HS-27A (cell line): Measurements from ENCODE around the gene ZNF385C.
A peak's percentile ranks its signal among the peaks of the same experiment; 100 is the strongest.
"Not testable (repeated sequence)": the region's sequence is repeated elsewhere in the genome, so short reads cannot be mapped to it uniquely, and the experiment has no call there.

ENCODE experiments used
- DNase-seq: peaks from one replicate; pipeline ENCODE4 v3.0.0-alpha.2; 2012; ENCODE audit warnings: low read depth, missing footprints

ZNF385C gene

DNA sequence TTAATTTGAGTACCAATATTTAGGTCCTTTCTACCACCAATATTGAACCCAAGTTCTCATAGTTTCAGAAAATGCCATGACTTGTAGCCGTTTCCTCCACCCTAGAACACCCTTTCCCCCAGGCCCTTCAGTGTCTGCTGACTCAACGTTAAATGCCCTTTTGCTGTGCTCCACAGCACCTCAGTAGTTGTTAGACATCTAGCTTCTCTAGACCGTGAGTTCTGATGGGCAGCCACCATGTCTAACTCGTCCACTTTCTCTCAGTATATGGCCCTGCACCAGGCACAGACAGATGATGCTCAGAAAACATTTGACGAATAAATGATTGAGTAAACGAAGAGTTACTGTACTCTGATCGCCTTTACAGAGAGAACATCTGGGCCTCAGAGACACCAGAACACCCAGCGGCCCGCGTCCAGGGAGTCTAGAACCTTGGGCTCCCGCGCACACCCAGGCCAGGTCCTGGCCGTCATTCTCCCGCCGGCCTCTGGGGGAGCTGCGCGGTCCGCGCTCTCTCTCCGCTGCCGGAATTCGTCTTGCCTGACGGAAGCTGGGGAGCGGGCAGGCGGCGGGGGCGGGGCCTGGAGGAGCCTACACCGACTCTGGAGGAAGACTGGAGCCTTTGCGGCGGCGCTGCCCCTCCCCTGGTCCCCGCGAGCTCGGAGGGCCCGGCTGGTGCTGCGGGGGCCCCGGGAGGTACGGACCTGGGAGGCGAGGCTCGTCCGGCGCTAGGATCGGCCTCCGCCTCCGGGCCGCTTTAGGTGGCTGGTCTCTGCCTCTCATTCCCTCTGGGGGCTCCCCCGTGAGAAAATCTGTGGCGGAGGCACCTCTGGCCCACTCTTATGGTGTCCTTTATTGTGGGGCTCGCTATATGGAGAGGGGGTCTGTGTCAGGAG is 78.5 kb downstream of the ZNF385C start, which contains the start of gene NKIRAS2:
Gene NKIRAS2 (plus strand): TSS at position 582 of the 896 bp plus-strand sequence. CDS start 1,488 bp downstream, outside the sequence.
- DNase-seq = peak; percentile 46

DNA sequence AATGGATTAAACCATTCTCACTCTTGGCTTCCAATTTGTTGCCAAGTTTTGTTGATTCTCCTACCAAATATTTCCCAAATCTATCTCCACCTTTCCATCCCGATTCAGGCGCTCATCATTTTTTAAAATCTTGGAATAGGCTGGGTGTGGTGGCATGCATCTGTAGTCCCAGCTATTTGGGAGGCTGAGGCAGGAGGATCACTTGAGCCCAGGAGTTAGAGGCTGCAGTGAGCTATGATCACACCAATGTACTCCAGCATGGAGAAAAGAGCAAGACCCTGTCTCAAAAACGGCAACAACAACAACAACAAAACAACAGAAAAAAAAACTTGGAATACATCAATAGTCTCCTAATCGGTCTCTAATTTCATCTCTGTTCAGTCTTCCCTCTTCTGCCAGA is 79.3 kb downstream of the ZNF385C start:
- no peak for DNase-seq

DNA sequence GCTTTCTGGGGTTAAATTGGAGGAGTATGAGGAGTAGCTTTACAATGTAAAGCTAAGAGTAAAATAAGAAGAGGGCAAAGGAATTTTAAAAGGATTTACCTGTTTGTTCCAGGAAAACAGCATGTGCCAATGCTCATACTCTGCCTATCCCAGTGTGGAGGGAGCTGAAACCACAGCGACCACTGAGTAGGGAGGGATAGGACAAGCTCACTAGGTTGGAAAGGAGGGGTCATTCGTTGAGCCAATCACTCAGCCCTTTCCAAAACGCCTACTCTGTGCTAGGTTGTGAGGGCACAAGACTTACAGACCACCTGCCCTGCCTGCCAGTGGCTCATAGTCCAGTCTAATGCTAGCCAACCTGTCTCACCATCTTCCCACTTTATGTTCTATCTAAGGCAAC is 79.9 kb downstream of the ZNF385C start:
- no peak for DNase-seq

DNA sequence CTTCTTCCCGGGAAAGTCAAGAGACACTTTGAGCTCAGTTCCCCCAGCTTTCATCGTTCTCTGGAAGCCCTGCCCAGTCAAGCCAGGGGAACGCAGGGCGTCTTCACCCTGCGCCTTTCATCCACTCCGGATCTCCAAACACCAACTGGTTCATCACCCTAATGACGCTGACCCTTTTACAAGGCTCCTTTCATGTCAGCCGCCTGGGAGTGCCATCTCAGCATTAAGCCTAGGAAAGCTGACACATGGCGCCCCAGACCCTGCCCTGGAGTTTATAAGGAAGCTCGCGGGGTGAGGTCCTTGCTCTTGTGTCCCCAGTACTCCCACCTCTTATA is 80.4 kb downstream of the ZNF385C start:
- DNase-seq = no peak

DNA sequence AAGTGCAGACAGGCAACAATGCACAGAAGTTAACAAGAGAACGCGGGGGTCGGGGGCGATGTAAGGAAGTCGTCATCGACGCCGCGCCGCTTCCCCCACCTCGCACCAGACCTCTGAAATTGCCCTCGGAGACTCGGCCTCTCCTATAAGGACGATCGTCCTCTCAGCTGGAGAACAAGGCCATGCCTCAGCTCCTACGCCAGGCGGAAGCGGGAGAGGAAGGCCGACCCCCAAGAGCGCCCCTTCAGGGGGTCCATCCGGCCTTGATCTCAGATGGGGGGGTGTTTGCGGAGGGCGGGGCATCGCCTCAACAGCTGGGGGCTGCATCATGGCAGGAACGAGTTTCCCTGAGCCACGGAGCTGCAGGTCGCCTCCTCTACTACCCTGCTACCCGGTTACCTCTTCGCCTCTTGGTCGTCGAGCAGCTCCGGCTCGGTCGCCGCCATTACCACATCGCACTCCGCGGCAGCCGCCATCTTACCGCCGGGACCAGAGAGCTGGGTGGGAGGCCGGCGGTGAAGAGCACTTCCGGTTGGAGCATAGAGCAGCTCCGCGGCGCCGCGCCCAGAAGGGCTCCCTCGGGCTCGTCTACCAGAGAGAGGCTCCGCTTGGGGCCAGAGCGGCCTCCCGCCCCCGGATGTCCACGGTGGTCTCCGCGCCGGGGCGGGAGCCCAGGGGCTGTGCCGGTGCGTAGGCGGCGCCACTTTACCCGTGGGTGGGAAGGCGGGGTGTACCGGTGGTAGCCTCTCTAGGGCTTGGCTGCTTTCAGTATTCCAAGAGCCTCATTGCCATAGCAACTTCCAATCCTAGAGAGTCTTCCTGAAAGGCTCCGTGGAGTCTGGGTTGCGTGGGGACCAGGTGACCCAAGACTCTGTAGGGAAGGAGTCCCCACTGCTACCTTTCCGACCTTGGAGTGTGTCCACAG is 81.1 kb downstream of the ZNF385C start, which contains the start of gene DNAJC7:
Gene DNAJC7 (minus strand): TSS at position 499 of the 925 bp plus-strand sequence. CDS start 23 bp downstream, at position 476.
- peak; percentile 40 for DNase-seq

DNA sequence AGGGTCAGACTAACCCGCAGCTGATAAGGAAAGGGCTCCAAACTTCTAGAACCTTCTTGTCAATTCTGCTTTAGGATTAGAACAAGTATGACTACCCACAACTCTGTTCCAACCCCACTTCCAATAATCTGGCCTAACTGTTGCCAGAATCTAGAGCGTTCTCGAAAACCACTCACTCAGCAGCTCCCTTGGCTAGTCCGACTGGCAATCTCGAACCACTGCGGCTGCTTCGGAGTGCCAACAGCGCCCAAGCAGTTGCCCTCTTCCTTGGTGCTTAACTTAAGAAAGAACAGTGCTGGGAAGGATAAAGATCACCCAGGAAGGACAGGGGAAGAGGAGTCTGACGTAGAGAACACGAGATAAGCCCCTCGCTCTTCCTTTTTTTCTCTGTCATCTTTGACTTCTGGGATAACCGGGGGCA is 81.9 kb downstream of the ZNF385C start:
- no peak for DNase-seq

DNA sequence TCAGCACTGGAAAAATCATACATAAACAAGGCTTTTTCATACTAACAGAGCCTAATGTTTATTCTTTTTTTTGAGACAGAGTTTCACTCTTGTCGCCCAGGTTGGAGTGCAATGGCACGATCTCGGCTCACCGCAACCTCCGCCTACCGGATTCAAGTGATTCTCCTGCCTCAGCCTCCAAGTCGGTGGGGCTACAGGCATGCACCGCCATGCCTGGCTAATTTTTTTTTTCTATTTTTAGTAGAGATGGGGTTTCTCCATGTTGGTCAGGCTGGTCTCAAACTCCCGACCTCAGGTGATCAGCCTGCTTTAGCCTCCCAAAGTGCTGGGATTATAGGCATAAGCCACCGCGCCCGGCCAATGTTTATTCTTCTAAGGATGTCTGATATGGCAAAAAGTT is 84.5 kb downstream of the ZNF385C start:
- not testable (repeated sequence) for DNase-seq

DNA sequence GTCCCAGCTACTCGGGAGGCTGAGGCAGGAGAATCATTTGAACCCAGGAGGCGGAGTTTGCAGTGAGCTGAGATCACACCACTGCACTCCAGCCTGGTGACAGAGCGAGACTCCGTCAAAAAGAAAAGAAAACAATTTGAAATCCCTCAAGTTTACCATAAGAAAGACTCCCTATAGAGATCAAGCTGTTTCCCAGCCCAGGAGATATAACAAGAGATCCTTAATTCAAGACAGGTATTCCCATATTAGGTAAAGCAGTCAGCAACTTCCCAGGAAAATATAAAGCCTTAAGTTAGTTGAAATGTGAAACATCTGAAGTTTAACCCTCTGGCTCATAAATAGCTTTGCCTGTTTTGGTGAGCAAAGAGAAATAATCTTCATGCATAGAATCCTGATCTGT is 85.9 kb downstream of the ZNF385C start:
- DNase-seq = not testable (repeated sequence)

DNA sequence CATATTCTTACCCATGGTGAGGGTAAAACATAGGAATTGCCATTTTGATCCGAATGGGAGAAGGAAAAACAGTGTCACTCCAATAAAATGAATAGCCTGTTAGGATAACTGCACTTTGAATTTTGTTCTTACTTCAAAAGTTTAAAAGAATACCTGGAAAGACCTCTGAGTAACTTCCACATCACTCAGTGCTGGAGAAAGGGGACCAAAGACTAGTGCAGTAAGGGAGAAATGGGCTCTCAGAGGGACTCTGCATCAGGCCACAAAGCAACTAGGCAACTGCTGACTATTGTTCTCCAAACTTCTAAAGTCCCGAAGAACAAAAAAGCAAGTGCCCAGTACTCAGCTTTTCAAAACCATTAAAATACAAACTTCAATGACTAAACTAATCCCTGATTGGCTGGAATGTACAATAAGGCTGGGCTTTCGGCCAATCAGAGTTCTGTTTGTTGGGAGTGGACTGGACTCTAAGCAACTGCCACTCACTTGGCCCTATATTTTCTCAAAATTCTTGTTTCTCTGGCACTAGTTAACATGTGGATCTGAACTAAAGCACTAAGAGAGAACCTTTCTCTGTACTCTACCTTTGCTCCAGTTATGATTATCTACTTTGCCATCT is 87.3 kb downstream of the ZNF385C start:
- DNase-seq = no peak

DNA sequence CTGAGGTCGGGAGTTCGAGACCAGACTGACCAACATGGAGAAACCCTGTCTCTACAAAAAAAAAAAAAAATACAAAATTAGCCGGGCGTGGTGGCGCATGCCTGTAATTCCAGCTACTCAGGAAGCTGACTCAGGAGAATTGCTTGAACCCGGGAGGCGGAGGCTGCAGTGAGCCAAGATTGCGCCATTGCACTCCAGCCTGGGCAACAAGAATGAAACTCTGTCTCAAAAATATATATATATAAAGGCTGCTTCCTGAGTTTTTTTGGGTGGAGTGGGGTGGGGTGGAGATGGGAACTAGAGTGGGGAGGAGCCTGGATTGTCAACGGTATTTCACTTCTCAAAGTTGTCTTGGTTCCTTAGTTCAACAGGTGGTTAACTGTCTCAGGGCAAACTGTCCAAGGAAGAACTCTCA is 88.0 kb downstream of the ZNF385C start:
- DNase-seq = not testable (repeated sequence)

DNA sequence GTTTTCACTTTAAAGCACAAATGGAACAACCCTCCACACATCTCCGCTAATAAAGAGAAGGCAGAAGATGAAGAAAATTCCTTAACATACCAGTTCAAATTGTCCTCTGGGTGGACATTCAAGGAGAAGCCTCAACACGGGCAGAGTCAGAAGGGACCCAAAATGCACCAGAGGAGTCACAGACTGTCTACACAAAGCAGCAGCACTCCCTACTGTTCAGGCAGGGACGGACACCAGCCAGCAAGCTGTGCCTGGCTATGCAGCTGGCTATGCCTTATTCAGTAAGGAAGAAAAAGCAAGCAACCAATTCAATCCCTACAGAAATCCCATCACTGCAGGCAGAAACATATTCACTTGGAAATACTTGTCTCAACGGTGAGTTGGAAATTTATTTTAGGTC is 89.1 kb downstream of the ZNF385C start:
- DNase-seq = no peak

DNA sequence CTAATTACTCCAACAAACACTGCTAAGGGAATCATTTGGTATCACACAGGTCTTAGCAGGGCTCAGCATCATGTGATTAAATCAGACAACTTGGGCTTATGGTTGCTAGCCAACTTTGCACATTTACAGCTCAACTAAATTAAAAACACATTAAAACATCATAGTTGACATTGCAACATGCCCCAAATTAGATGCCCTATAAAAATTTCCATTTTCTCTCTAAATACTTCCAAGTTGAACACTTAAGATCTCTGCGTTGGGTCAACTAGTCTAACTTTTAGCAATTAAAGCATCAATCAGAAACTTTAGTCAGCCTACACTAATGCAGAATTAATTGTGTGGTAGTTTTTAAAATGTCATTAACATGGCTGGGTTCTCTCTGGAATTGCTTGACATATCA is 93.1 kb downstream of the ZNF385C start:
- DNase-seq = no peak

DNA sequence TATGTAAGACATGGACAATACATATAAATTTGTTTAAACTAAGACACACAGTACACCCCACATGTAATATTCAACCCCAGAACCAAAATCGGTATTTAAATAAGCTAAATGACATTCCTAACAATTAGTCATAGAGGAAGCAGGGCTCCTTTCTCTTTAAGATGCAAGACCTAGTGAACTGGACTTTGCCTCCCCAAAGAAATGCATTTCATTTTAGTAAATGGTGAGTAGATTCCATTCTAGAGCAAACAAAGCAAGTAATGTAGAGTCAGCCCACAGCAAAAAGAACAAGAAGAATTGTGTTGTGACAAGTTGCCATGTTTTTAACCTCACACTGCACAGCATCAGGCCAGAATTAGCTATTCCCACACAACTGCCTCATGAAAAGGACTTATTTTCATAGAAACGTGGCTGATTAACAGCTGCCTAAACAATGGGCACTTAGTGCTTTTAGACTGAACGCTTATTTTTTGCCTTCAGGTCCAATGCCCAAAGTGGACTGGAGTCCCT is 95.4 kb downstream of the ZNF385C start:
- no peak for DNase-seq

DNA sequence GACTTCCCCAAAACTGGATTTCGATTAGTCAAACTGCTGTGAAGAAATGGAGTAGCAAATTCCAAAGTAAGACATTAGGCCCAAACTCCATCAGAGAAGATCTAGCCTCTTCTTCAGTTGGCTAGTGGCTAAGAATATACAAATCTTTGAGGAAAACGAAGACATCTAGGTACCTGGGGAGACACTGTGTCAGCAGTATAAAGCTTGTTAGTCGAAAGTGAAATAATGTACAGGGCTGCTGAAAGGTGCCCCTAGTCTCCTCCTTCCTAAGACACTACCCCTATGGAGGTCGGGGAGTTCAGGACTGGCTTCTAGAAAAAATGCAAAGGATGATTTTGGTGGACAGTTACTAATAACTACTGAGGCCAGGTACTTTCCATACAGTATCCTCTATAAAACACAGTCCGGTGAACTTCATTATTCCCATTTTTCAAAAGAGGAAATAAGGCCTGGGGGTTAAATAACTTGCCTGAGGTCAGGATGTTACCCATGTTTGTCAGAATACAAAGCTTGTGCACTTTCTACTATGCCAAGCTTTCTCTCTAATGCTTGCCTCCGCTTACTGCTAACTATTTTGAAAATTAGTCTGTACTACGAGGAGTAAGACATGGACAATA is 96.0 kb downstream of the ZNF385C start:
- DNase-seq = no peak

DNA sequence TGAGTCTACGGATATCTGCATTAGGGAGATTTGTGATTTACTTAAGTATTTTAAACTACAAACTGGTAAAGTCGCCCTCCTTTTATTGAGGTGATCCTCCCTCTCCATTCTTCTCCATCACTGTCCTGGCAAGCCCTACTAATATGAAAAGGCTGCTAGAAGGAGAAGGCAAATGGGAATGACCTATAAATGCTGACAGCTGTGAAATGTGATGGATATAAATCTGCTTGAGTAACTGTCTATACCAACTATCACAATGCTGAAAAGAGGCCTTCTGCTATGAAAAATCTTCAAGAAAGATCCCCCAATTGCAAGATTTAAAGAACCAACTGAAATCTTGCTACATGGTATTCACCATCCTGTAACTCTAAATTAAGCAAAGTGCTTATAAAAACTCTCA is 96.5 kb downstream of the ZNF385C start:
- no peak for DNase-seq

DNA sequence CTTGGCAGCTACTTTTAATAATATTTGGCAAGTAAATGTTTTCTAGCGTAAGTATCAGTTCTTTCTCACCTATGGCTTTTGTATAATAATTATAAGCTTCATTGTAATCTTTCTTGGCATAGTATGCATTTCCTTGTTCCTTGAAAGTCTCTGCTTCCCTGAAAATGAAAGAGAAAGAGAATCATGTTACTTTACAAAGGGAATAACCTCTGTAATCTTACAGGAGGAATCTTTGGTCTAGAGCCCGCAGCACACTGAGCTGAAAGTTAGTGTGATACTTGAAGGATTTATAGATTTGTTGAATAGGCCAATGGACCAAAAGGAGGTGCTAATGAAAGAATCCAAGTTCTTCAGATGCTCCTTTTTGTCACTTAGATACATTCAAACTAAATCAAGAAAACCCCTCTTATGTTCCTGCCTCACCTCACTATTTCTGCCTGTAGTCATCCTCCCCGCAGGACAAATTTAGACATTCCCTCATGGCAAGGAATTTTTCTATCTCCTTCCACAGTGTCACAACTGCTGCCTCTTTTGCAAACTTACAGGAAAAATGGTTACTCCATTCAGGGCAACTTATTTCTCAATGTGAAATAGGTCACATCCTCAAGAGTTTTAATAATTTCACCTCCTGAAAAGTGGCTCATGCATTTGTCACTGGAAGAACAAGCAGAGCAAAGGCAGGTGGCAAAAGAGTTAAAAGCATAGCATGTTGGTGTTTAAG is 97.7 kb downstream of the ZNF385C start:
- DNase-seq = no peak

DNA sequence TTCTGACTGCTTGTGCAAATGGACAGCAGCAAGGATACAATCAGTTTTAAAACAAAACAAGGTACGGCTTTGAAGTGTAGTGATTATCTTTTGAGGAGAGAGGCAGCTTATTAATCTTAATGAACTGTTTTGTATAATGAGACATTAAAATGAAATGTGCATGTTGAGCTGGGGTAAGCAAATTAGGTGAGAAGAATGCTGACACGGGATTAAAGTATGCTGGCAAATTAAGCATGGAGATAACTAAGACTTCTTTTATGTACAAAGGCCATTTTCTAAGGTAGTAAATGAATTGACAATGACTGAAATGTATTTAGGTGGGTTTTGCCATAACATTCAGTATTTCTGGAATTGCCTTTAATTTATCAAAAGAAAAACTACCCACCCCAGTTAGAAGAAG is 99.8 kb downstream of the ZNF385C start:
- no peak for DNase-seq

DNA sequence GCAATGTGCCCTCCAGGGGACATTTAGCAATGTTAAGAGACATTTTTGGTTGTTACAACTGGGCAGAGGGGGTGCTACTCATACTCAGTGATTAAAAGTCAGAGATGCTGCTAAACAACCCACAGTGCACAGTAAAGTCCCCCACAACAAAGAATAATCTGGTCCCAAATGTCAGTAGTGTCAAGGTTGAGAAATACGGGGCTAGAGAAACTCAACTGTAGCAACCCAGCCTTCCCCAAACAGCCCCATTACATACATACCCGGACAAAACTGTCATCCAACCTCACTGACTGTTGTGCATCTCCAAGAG is 101.5 kb downstream of the ZNF385C start:
- DNase-seq = no peak

DNA sequence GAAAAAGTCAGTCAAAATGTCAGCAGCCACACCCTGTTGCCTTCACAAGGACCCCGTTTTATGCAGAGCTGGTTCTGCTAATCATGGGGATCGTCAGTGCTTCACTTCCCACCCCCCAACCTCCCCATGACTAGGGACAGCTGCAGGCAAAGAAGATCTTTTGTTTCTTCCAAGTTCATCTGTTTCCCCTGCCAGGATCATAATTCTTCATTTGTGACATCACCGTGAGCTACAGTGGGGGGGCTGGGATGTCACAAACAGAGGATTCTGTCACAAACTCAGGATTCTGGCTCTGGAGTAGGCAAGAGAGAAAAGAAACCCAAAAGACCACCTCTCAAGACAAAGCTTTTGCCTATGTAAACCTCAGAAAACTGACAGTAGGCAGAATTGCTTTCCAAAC is 105.7 kb downstream of the ZNF385C start:
- DNase-seq = no peak

DNA sequence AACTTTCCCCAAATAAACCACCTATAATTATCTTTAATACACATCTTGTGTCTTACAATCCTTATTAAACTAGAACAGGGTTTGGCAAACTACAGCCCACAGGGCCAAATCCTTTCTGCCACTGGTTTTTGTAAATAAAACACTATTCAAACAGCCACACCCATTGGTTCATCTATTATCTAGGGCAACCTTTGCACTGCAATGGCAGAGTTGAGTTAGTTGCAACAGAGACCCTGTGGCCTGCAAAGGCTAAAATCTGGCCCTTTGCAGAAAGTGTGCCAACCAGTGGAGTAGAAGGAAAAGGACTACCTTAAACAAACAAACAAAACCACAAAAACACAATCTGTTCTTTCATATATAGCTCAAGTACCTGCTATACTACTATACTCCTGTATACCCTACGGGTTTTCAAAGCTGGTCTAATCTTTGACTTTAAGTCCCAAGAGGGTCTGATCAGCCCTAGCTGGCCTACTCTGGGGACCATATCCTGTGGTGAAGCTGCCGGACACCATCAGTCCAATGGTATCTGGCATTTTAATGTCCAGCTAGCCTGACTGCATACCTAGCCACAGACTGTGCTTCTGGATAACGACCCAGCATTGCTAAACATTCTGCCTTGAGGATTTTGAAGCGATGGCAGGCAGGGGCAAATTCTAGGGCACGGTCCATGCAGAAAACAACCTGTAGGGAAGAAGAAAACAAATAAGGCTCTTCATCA is 108.4 kb downstream of the ZNF385C start:
- no peak for DNase-seq
